OCI-LY1 (cell line): Measurements from ENCODE around the gene FBXW4.

ENCODE experiments used
- H2AFZ ChIP-seq: fragments of 200-600 bp; sonication (generic), shearing (Covaris generic); 2 replicates; pipeline ENCODE4 v1.6.0; 2014; ENCODE audit warnings: antibody characterized with exemption, mild to moderate bottlenecking, low read length
- H3F3A ChIP-seq: fragments of 200-600 bp; sonication (generic), shearing (Covaris generic); 2 replicates; pipeline ENCODE4 v1.6.0; 2014; ENCODE audit warnings: mild to moderate bottlenecking, antibody characterized with exemption, low read length, moderate library complexity; ENCODE audit not compliant: insufficient read depth
- H3K27ac ChIP-seq: fragments of 200-600 bp; sonication (generic); 2 replicates; pipeline ENCODE4 v1.5.1; 2014; ENCODE audit warnings: low read length, mixed run types, mild to moderate bottlenecking, low read depth; ENCODE audit not compliant: poor library complexity, severe bottlenecking
- H3K27me3 ChIP-seq: fragments of 200-600 bp; sonication (generic); 2 replicates; pipeline ENCODE4 v1.6.0; 2014; ENCODE audit warnings: antibody characterized with exemption, mild to moderate bottlenecking, low read length, moderate library complexity; ENCODE audit not compliant: insufficient read depth
- H3K36me3 ChIP-seq: fragments of 200-600 bp; sonication (generic); 2 replicates; pipeline ENCODE4 v1.6.1; 2014; ENCODE audit warnings: mild to moderate bottlenecking, antibody characterized with exemption, low read length, moderate library complexity, mixed read lengths; ENCODE audit not compliant: insufficient read depth
- H3K4me1 ChIP-seq: fragments of 200-600 bp; sonication (generic); 2 replicates; pipeline ENCODE4 v1.5.1; 2014; ENCODE audit warnings: mild to moderate bottlenecking, low read length, moderate library complexity; ENCODE audit not compliant: insufficient read depth, severe bottlenecking
- H3K4me2 ChIP-seq: fragments of 200-600 bp; sonication (generic), shearing (Covaris generic); 2 replicates; pipeline ENCODE4 v1.6.1; 2014; ENCODE audit warnings: low read length
- H3K4me3 ChIP-seq: fragments of 200-600 bp; sonication (generic); 2 replicates; pipeline ENCODE4 v1.5.1; 2014; ENCODE audit warnings: low read length, low read depth, mild to moderate bottlenecking, mixed read lengths; ENCODE audit not compliant: poor library complexity, severe bottlenecking
- H3K79me2 ChIP-seq: fragments of 200-600 bp; shearing (Covaris generic); 2 replicates; pipeline ENCODE4 v1.6.1; 2016; ENCODE audit warnings: mixed run types, low read length, mixed read lengths; ENCODE audit not compliant: insufficient read depth
- H3K9ac ChIP-seq: fragments of 200-600 bp; sonication (generic), shearing (Covaris generic); 2 replicates; pipeline ENCODE4 v1.6.1; 2014; ENCODE audit warnings: mild to moderate bottlenecking, low read length, mixed read lengths
- H3K9me2 ChIP-seq: fragments of 200-600 bp; sonication (generic), shearing (Covaris generic); 2 replicates; pipeline ENCODE4 v1.6.1; 2014; ENCODE audit warnings: low read depth, mild to moderate bottlenecking, low read length, mixed read lengths
- H3K9me3 ChIP-seq: fragments of 200-600 bp; shearing (Covaris generic); 2 replicates; pipeline ENCODE4 v1.6.1; 2014; ENCODE audit warnings: low read length, mixed read lengths
- H4K20me1 ChIP-seq: fragments of 200-600 bp; sonication (generic), shearing (Covaris generic); 2 replicates; pipeline ENCODE4 v1.6.0; 2016; ENCODE audit warnings: mild to moderate bottlenecking, low read length; ENCODE audit not compliant: insufficient read depth
- EZH2 ChIP-seq: fragments of 200-600 bp; sonication (generic), shearing (Covaris generic); IDR thresholded peaks from 2 replicates; pipeline ENCODE4 v1.8.0; 2017; ENCODE audit warnings: borderline replicate concordance, mixed run types, mild to moderate bottlenecking, antibody characterized with exemption, low read length, moderate library complexity, mixed read lengths
- TF ChIP-seq, protein P1 (sequence below): fragments of 200-600 bp; sonication (generic), shearing (Covaris generic); IDR thresholded peaks from 2 replicates; pipeline ENCODE4 v1.5.1; 2017; ENCODE audit warnings: mild to moderate bottlenecking, antibody characterized with exemption, low read length, moderate library complexity, mixed read lengths

The FBXW4 gene

DNA sequence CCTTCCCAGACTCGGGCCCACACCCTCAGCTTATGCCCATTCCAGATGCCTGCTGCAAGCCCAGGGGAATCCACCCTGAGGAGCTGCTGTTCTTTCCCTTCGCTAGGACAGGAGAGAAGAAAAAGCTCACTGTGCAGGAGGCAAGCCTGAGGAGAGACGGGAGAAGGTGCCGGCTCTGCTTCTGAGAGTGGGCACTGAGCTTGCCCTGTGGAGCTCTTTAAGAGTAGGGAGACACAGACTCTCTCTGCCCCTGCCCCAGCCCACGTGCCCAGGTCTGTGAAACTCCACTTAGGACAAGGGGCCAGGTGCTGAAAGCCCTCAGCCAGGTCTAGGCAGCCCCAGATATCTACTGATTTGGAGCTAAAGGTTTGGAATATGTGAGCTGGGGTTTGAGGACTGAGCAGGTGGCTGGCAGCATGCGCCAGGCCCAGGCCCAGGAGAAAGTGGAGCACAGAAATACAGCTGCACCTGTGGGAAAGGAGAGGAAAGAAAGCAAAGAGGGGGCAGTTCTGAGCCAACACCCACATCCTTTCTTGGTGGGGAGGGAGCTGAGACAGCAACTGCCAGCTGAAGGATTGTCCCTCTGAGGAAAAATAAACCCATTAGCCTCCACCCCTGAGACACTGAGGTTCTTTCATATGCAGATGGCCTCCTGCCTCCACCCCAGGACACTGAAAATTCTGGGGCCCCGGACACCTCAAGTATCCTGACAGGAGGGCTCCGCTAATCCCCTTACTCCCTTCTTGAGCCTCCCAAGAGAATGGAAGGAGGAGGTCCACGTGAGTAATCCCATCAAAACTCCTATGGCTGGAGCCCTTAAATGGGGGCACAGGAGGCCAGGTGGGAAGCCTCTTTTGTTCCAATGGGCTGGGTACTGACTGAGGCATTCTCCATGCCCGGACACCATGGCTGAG is 114.2 kb downstream of the FBXW4 start:
- Histone ChIP-seq H3K9me3 (no peaks in the 10 kb centered on the region), H3K36me3 (peaks cover 4% of the 10 kb centered on the region; the same call in 1 of the 2 replicates)

DNA sequence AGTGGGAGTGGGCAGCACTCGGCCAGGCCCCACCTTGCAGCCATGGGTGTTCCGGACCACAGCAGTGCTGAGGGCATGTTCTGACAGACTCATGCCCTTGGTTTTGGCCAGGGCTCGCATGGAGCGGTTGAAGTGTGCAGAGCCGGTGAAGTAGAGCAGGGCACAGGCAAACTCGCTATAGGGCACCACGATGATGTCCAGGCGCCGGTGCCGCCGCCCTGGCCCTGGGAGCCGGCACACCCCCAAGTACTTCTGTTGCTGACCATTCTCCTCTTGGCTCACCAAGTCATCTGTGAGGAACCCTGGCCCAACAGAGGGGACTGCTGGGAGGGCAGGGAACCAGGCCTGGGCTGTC is 115.5 kb downstream of the FBXW4 start:
- Histone ChIP-seq H3K27me3 (no peaks in the 10 kb centered on the region), H3K4me2 (no peak overlapping the region), H3K79me2 (no peaks in the 10 kb centered on the region), H3K9me2 (no peaks in the 10 kb centered on the region), H2AFZ (no peak overlapping the region), H3K27ac (no peak overlapping the region), H3K9me3 (no peaks in the 10 kb centered on the region), H3K4me1 (no peaks in the 10 kb centered on the region), H3K9ac (no peak overlapping the region), H3F3A (no peaks in the 10 kb centered on the region), H3K36me3 (peaks cover 1% of the 10 kb centered on the region; the same call in 1 of the 2 replicates), H3K4me3 (no peak overlapping the region), H4K20me1 (no peaks in the 10 kb centered on the region)
- TF ChIP-seq EZH2: no peak
- TF ChIP-seq, protein P1, sequence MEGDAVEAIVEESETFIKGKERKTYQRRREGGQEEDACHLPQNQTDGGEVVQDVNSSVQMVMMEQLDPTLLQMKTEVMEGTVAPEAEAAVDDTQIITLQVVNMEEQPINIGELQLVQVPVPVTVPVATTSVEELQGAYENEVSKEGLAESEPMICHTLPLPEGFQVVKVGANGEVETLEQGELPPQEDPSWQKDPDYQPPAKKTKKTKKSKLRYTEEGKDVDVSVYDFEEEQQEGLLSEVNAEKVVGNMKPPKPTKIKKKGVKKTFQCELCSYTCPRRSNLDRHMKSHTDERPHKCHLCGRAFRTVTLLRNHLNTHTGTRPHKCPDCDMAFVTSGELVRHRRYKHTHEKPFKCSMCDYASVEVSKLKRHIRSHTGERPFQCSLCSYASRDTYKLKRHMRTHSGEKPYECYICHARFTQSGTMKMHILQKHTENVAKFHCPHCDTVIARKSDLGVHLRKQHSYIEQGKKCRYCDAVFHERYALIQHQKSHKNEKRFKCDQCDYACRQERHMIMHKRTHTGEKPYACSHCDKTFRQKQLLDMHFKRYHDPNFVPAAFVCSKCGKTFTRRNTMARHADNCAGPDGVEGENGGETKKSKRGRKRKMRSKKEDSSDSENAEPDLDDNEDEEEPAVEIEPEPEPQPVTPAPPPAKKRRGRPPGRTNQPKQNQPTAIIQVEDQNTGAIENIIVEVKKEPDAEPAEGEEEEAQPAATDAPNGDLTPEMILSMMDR: no peak

More for the DNA sequence above, 114.2 kb downstream of the FBXW4 start:
- Histone ChIP-seq H3K27ac (no peak overlapping the region), H3K4me1 (no peaks in the 10 kb centered on the region), H3K4me3 (no peak overlapping the region), H3K27me3 (no peaks in the 10 kb centered on the region), H3K79me2 (no peaks in the 10 kb centered on the region), H3K4me2 (no peak overlapping the region), H4K20me1 (no peaks in the 10 kb centered on the region), H2AFZ (no peak overlapping the region), H3K9me2 (no peaks in the 10 kb centered on the region), H3K9ac (no peak overlapping the region), H3F3A (no peaks in the 10 kb centered on the region)
- TF ChIP-seq, protein P1: no peak
- no peak for TF ChIP-seq EZH2

DNA sequence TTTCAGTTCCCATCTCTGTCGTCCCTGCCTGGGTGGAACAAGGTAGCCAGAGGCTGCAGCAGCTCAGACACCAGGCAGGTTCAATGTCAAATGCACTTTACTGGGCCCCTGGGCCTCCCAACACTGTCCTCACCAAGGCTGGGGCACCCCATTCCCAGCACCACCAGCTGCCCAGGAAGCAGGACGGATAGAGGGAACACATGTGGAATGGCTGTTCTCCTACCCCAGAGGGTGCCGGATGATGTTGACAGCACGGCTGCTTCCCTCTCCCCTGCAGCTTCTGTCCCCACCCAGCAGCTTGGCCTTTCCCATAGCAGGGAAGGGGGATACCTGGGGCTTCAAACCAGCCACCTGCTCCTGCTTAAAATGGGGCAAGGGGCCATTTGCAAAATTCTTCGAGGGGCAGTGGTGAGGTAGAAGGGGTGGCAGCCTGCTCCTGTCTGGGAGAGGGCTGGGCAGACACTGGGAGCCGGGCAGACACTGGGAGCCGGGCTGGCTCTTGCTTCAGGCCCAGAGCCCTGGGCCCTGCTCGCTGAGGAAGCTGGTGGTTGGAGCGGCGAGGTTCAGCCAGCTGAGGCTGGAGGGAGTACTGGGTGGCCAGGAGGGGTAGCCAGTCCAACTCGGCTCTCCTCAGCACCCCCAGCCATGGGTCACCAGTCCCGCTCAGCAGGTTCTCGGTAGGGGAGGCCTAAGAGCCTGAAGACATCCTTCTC is 116.0 kb downstream of the FBXW4 start:
- H3K27me3 ChIP-seq: no peaks in the 10 kb centered on the region
- H3K36me3 ChIP-seq: no peaks in the 10 kb centered on the region
- TF ChIP-seq, protein P1: no peak
- no peak for TF ChIP-seq EZH2

More for the DNA sequence above, 116.0 kb downstream of the FBXW4 start:
- Histone ChIP-seq H4K20me1 (no peaks in the 10 kb centered on the region), H3K9me3 (no peaks in the 10 kb centered on the region), H3K27ac (no peak overlapping the region), H3F3A (no peaks in the 10 kb centered on the region), H3K4me2 (no peak overlapping the region), H3K4me3 (no peak overlapping the region), H3K9me2 (no peaks in the 10 kb centered on the region), H3K4me1 (no peaks in the 10 kb centered on the region), H3K9ac (no peak overlapping the region), H3K79me2 (no peaks in the 10 kb centered on the region), H2AFZ (no peak overlapping the region)
